Transverse colon (tissue), 4 donors: ENCODE measurements around the gene CEP95. TPM values are rescaled to one million over a fixed set of nuclear protein-coding genes. Genes with fewer than 3 reads are reported as not detected.
"Not testable (repeated sequence)": the region's sequence is repeated elsewhere in the genome, so short reads cannot be mapped to it uniquely, and the experiment has no call there.

Experiments used
- DNase-seq: peaks from one replicate; pipeline ENCODE4 v3.0.0-alpha.2; 2019
- H3K27ac ChIP-seq, 4 donors: fragments of 200-600 bp; sonication (generic); 2 replicates each; pipeline ENCODE4 v1.5.1; 2016 to 2018; ENCODE audit warnings: inconsistent platforms in 4 of 4
- H3K27me3 ChIP-seq: fragments of 200-600 bp; sonication (generic); 2 replicates; pipeline ENCODE4 v1.5.1; 2017; ENCODE audit warnings: inconsistent platforms
- H3K36me3 ChIP-seq, 4 donors: fragments of 200-600 bp; sonication (generic); 2 replicates each; pipeline ENCODE4 v1.5.1; 2017 to 2019; ENCODE audit warnings: inconsistent platforms in 4 of 4
- H3K4me1 ChIP-seq, 4 donors: fragments of 200-600 bp; sonication (generic); 2 replicates each; pipeline ENCODE4 v1.5.1; 2017 to 2020; ENCODE audit warnings: inconsistent platforms in 4 of 4
- H3K4me3 ChIP-seq, 4 donors: fragments of 200-600 bp; sonication (generic); 1 replicate in 1 of 4; 2 replicates in 3 of 4; pipeline versions ENCODE4 v1.5.1 to v1.6.1; 2017 to 2019; ENCODE audit warnings: inconsistent platforms in 4 of 4
- H3K9me3 ChIP-seq, 2 donors: fragments of 200-600 bp; sonication (generic); 2 replicates each; pipeline ENCODE4 v1.5.1; 2017 to 2019; ENCODE audit warnings: inconsistent platforms in 2 of 2
- EP300 ChIP-seq: sonication (generic); formaldehyde crosslinking; IDR thresholded peaks from one replicate; pipeline ENCODE4 v1.6.1; 2017; ENCODE audit warnings: antibody characterized with exemption, low read depth
- POLR2A ChIP-seq: fragments of 450-650 bp; IDR thresholded peaks from one replicate; pipeline ENCODE4 v1.6.1; 2016; ENCODE audit warnings: antibody characterized with exemption, mild to moderate bottlenecking, moderate library complexity
- POLR2AphosphoS5 ChIP-seq, 3 donors: sonication (generic); formaldehyde crosslinking; IDR thresholded peaks; one replicate each; pipeline ENCODE4 v1.6.1; 2016; ENCODE audit warnings: antibody characterized with exemption in 3 of 3
- WGBS, 2 donors: methylation state at CpG; one replicate each; pipeline ENCODE4 v1.1.5; 2018; ENCODE audit warnings: low coverage in 1 of 2; 5-methylcytosine and 5-hydroxymethylcytosine counted together
- in situ Hi-C, 4 donors: fragments of 200-750 bp; cut with MboI; loops; one replicate each; pipeline versions ENCODE4 v1.15.0 to v1.15.1; 2017; ENCODE audit warnings: low sequenced_read_pairs in 3 of 4, low pct_ligation_motif_present in 1 of 4, low pct_unique_long_range_greater_than_20kb in 1 of 4
- intact Hi-C: fragments of 100-400 bp; cut with DNase I; formaldehyde crosslinking; loops from one replicate; pipeline ENCODE4 v1.15.1; 2023; ENCODE audit warnings: low total_unique reads
- total RNA-seq, 4 donors: library from RNA; depleted of rRNA; stranded (reverse); fragments of >200 nt; gene quantifications; one replicate each; pipeline ENCODE4 v1.1.0, GENCODE V29; 2016
- TF ChIP-seq, protein P1 (sequence below), 5 experiments: fragments of 200-600 bp in 3 of 5; fragments of 450-650 bp in 2 of 5; sonication (generic) in 3 of 5; IDR thresholded peaks; 1 replicate in 2 of 5; 2 replicates in 3 of 5; pipeline ENCODE4 v1.5.1; 2016 to 2017; ENCODE audit warnings: antibody characterized with exemption in 5 of 5, inconsistent platforms in 3 of 5, mild to moderate bottlenecking in 2 of 5, moderate library complexity in 1 of 5

Gene CEP95
- total RNA-seq, 4 donors from 2014 or later, result 33.8 to 82.9 (median 46.1) TPM

DNA sequence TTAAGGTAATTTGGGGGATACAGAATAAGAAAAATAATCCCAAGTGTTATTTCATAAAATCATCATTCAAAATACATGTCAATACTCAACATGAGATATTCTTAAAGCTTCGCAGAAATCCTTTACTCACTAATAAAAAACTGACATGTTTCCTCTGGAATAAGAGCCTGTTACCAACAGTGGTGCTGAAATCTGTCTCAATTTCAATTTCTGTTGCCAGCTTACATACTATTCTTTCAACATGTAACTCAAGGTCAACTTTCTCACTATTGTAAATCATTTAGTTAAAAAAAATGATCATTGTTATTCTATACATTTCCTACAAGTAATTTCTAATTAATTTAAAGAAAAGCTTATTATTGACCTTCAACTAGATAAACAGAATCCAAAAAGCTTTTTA, 67.9 kb downstream of the CEP95 start:
- 84 to 100% methylated on average over 1 of the region's 1 CpG for WGBS, 2 donors
- intact Hi-C loops, result no loop called here
- H3K4me1 ChIP-seq, result peaks cover 0 to 4% (median 0%) of the 10 kb centered on the region in 4 donors
- H3K27me3 ChIP-seq, result no peaks in the 10 kb centered on the region
- TF ChIP-seq POLR2AphosphoS5 (IDR thresholded peaks at IDR 0.05), result no peak
- TF ChIP-seq POLR2A, result no peak
- TF ChIP-seq EP300, result no peak
- TF ChIP-seq, protein P1, sequence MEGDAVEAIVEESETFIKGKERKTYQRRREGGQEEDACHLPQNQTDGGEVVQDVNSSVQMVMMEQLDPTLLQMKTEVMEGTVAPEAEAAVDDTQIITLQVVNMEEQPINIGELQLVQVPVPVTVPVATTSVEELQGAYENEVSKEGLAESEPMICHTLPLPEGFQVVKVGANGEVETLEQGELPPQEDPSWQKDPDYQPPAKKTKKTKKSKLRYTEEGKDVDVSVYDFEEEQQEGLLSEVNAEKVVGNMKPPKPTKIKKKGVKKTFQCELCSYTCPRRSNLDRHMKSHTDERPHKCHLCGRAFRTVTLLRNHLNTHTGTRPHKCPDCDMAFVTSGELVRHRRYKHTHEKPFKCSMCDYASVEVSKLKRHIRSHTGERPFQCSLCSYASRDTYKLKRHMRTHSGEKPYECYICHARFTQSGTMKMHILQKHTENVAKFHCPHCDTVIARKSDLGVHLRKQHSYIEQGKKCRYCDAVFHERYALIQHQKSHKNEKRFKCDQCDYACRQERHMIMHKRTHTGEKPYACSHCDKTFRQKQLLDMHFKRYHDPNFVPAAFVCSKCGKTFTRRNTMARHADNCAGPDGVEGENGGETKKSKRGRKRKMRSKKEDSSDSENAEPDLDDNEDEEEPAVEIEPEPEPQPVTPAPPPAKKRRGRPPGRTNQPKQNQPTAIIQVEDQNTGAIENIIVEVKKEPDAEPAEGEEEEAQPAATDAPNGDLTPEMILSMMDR (IDR thresholded peaks at IDR 0.05), result no peak
- in situ Hi-C loops, result no loop called here
- H3K36me3 ChIP-seq, result peaks cover 0 to 33% (median 11%) of the 10 kb centered on the region in 4 donors
- H3K9me3 ChIP-seq, result no peaks in the 10 kb centered on the region
- no peak for DNase-seq
- no peak overlapping the region for H3K4me3 ChIP-seq
- H3K27ac ChIP-seq, result no peak overlapping the region

DNA sequence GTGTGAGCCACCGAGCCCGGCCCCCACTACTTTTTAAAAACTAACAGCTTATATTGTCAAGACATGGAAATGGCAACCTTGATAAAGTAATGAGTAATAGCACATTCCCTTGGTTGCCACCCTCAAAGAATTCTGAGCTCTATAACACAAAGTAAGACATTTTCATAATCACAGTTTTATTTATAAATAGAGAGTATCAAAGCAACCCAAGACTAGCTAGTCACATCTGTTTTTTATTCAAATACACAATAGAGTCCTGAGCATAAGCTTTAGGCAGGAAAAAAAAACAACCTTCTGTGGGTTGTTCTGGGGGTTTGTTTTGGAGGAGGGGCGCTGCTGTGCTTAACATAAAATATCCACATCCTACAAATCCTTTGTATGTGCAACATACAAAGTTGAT, 68.7 kb downstream of the CEP95 start:
- Histone ChIP-seq H3K36me3 (peaks cover 1 to 37% (median 11%) of the 10 kb centered on the region in 4 donors), H3K27ac (no peak overlapping the region), H3K4me3 (no peak overlapping the region), H3K4me1 (peaks cover 0 to 4% (median 0%) of the 10 kb centered on the region in 4 donors), H3K9me3 (no peaks in the 10 kb centered on the region), H3K27me3 (no peaks in the 10 kb centered on the region)
- in situ Hi-C loops (no loop called here), intact Hi-C loops (no loop called here)
- 99% methylated on average over 3 of the region's 3 CpGs; no CpG with 5 or more reads in 1 of the 2 donors for WGBS, 2 donors
- no peak for DNase-seq
- TF ChIP-seq EP300 (no peak), POLR2A (no peak), POLR2AphosphoS5 (IDR thresholded peaks at IDR 0.05) (no peak)
- TF ChIP-seq, protein P1 (IDR thresholded peaks at IDR 0.05), result no peak

DNA sequence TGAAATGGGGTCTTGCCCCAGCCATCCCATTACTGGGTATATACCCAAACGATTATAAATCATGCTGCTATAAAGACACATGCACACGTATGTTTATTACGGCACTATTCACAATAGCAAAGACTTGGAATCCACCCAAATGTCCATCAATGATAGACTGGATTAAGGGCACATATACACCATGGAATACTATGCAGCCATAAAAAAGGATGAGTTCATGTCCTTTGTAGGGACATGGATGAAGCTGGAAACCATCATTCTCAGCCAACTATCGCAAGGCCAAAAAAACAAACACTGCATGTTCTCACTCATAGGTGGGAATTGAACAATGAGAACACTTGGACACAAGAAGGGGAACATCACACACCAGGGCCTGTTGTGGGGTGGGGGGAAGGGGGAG, 70.2 kb downstream of the CEP95 start:
- intact Hi-C loops, H3K4me3 ChIP-seq, H3K27ac ChIP-seq, H3K9me3 ChIP-seq, H3K27me3 ChIP-seq, in situ Hi-C loops, DNase-seq, H3K4me1 ChIP-seq: not testable (repeated sequence)
- WGBS, 2 donors, result 94 to 98% methylated on average over 3 to 4 of the region's 4 CpGs
- H3K36me3 ChIP-seq, result peaks cover 0 to 27% (median 9%) of the 10 kb centered on the region in 4 donors

DNA sequence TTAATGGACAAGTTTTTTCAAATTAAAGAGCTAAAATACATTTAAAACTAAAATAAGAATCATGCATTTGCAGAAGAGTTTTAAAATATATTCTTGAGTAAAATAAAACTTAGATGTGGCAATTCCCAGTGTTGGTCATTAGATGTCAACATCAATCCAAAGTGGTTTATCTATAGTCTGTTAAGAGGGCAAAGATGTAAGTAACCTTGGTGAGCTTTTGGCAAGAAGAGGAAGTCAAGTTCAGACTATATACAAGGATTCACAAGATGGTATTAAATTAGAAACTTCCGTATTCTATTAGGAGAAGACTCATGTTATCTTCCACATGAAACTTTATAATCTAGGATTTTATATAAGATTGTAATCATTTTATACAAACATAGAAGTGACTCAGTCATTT, 73.1 kb downstream of the CEP95 start:
- Histone ChIP-seq H3K4me1 (no peaks in the 10 kb centered on the region), H3K36me3 (peaks cover 0 to 35% (median 13%) of the 10 kb centered on the region in 4 donors), H3K4me3 (no peak overlapping the region), H3K27ac (no peak overlapping the region), H3K27me3 (no peaks in the 10 kb centered on the region), H3K9me3 (no peaks in the 10 kb centered on the region)
- in situ Hi-C loops, result no loop called here
- DNase-seq, result no peak
- 88 to 92% methylated on average over 1 of the region's 1 CpG for WGBS, 2 donors
- no peak for TF ChIP-seq POLR2AphosphoS5 (IDR thresholded peaks at IDR 0.05)
- no peak for TF ChIP-seq EP300
- TF ChIP-seq, protein P1 (IDR thresholded peaks at IDR 0.05), result no peak
- TF ChIP-seq POLR2A, result no peak
- intact Hi-C loops, result no loop called here
